NCI-H1092 treated with DMSO at 0.1 percent for 48 hours (cell line): ENCODE measurements around the gene DTD2.
"Not testable (repeated sequence)": the region's sequence is repeated elsewhere in the genome, so short reads cannot be mapped to it uniquely, and the experiment has no call there.

Experiments used
- DNase-seq: peaks from one replicate; lab custom pipeline; 2025; lab: John Stamatoyannopoulos, UW

Gene DTD2

DNA sequence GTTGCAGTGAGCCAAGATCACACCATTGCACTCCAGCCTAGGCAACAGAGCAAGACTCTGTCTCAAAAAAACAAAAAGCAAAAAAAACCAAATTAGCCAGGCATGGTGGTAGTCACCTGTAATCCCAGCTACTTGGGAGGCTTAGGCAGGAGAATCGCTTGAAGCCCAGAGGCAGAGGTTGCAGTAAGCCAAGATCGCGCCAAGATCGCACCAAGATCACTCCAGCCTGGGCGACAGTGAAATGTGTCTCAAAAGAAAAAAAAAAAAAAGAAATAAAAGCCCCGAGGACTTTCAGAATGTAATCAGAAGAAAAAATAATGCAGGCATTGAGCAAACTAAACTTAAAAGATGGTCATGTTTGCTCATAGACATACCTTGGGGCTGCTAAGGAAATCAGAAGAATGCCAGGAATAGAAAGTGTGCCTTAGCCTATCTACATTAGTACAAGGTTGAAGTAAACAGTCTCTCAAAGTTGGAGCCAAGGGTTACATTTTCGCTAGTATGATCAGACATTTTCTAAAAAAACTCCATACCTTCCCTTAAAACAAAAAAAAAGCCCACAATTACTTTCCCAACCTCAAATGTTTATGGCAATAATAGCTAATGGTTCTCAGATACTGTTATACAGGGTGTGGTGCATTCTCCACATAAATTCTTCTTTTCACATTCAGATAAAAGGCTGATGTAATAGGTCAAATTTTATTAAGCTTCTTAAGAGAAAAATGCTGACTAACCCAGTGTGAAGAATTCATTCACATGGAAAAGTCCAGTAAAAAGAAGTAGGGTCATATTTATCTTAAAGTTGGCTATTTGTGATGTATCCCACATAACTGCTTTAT lies 15.8 kb downstream of the DTD2 start:
- DNase-seq: no peak

GRCh38 chr14:31440280-31440679 lies 17.0 kb downstream of the DTD2 start:
- DNase-seq: no peak

GRCh38 chr14:31439561-31439960 lies 17.7 kb downstream of the DTD2 start:
- DNase-seq: no peak

- not testable (repeated sequence) for DNase-seq
Measured at GRCh38 chr14:31437045-31437691, 20.1 kb downstream of the DTD2 start.

GRCh38 chr14:31435276-31435675 lies 22.0 kb downstream of the DTD2 start:
- DNase-seq: no peak

- DNase-seq: no peak
Measured at GRCh38 chr14:31430634-31431264, 26.6 kb downstream of the DTD2 start.

DNA sequence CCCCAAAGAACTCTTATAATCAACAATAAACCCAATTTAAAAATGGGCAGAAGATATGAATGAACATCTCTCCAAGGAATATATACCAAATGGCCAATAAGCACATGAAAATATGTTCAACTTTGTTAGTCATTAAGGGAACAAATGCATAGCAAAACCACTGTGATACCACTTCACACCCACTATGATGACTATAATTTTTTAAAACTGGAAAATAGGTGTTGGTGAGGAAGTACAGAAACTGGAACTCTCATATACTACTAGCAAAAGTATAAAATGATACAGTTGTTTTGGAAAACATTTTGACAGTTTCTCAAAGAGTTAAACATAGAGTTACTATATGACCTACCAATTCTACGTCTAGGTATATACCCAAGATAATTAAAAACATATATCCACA lies 27.5 kb downstream of the DTD2 start:
- no peak for DNase-seq

DNA sequence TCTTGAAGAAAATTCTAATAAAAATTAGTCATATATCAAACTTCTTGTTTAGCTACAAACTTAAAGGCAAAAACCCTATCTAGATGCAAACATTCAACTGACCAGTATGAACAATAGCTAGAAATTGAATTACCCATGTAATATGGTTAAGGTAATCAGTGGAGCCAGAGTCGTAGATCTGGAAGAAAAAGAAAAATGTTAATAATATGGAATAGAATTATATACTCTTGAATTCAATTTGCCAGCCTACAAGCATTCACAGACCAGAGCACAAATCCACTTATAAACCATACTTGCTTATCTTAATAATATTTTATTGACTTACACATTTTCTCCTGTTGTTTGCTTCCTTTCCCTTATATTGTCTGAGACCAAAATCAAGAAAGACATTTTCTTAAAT lies 29.3 kb downstream of the DTD2 start:
- no peak for DNase-seq

GRCh38 chr14:31426663-31427062 lies 30.6 kb downstream of the DTD2 start:
- DNase-seq: no peak

DNA sequence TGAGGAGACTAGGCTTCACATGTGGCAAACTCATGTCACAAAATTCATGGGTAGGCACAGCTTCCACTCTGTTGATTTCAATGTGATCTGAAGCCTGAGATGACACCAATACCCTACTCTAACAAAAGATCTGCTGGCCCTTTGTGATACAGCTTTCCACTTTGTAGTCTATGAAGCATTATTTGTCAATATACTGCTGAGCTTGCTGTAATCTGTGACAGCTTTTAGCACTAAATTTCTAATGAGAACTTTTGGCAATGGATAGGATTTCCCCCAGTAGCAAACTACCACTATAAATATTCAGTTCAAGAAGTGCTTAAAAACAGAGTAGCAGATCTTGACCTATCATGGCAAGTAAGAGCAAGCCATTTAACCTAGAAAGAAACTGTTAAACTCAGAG lies 31.4 kb downstream of the DTD2 start:
- DNase-seq: no peak

- no peak for DNase-seq
Measured at GRCh38 chr14:31421200-31421599, 36.1 kb downstream of the DTD2 start.

DNA sequence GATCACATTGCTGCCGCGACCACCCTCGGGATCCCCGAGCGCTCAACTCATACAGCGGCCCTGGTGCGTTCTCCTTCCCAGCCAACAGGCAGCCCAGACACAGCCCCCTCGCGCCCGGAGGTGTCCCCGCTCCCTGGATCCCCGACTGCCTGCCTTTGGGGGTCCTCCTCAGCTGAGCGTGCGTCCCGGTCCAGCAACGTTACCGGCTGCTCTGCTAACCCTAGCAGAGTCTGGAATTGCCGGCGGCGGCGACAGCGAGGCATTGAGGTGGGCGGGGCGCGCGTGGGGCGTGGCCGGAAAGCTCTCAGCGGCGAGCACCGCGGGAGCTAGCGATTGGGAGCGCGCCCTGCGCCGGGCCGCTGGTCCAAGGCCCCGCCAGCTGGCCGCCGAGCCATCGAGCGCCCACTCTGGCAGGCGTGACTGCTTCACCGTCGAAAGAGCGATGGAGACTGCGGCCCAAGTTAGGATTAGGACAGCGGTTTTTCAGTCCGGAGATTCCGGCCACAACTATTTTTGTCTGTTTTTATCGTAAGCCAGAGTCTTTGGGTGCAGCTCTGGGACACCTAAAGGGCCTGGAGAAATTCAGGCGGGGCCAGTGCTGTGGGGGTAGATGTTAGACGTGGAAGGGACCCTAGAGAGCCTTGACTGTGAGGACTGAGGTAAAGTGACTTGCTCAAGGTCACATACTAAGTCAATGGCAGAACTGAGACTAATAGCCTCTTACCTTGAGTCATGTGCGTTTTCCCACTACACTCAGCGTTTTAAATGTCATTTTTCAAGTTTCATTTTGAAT lies 36.8 kb downstream of the DTD2 start, which contains the start of gene HEATR5A:
Gene HEATR5A (minus strand): TSS at position 232 of the 793 bp plus-strand sequence. CDS start 17,575 bp downstream, outside the sequence.
- DNase-seq: peak; percentile 96

- DNase-seq: peak; percentile 57
Measured at GRCh38 chr14:31419967-31420318, 37.4 kb downstream of the DTD2 start.

DNA sequence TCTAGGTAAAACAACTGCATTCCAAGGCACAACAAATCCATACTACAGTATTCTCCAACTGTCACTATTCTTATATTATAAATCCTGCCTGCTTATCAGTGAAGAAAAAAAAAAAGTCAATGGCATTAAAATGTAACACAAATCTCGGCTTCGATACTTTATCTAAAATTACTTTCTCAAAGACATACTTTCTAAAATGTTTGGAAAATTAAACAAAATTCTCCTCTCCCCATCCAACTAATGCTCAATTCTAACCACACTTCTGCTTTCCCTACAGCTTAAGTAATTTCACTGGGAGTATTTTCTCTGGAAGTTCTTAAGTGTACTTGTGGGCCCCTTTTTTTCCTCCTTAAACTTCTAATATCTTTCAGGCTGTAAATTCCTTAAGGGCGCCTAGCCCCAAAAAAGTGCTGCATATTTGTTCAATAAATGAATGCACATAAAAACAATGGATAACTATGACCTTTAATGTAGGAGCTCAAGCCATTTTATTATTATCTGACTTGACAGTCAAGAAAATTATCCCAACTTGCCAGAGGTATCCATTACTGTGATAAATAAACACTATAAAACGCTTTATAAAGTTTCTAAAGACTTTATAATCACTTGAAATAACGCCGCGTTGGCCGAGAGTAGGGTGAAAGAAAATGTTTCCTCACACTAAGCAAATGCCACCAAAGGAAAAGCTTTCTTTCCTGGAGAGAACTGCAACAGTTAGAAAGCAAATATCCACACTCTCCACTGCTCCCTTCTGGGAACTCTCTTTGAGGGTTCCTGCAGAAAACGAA lies 37.9 kb downstream of the DTD2 start:
- DNase-seq: no peak

DNA sequence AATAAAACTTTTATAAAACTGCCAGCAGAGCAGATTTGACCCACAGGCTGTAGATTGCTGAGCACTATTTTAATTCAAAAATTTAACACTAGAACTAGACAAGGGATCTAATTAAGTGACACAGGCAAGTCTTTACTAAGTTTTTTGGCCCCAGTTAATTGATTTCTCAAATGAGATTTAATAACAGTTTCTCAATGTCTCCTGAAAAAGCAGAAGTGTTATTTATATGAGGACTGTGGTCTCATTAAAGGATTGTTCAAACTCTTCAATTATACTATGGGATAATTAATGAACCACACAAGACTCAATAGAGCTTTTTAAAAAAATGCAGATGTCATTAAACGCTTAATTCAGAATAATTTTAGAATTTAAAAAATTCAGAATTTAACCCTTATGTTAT lies 38.9 kb downstream of the DTD2 start:
- DNase-seq: no peak

GRCh38 chr14:31414190-31414833 lies 43.0 kb downstream of the DTD2 start:
- no peak for DNase-seq

DNA sequence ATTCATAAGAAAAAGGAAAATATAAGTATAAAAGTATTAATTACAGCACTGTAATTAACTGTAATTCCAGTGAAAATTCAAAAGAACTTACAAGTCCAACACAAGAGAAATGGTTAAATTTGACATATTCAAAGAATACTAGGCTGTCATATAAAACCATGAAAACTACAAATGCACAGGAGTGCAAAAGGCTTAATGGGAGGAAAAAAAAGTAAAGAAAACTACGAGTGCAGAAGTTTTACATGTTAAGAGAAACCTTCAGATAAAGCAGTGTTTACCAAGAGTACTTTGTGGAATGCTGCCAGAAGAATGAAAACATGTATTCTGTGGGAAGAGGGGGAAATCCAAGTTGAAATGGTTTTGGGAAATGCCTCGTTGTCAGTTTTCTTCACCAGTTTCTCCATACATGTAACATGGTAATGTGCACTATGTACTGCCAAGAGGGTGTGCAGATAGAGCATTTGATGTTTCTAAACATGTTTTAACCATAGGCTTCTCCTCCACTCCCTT lies 46.0 kb downstream of the DTD2 start:
- DNase-seq: no peak

DNA sequence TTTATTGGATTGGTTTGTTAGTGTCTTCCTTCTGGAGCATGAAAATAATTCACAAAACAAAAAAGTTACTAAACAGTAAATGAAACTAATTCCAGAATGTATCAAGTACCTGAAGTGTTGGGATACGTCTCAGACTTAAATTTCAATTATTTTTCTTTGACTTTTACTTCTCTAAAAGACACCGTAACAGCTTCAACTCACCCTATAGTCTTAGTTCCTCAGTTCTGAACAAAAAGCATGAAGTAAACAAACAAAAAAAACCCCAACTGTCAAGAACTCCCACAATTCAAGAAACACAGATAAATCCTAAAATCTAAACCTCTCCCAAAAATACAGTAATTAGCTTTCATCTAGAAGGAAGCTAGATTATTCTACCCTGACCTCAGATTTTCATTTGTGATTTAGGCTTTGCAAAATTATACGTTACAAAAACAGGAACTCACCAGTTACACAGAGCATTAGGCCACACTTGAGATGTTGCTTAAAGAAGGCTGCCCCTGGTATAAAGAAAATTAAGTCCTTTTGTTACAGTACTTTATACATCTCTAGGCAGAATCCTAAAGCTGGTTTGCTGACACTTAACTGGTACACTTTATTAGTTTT lies 47.2 kb downstream of the DTD2 start:
- DNase-seq: no peak

GRCh38 chr14:31408421-31408820 lies 48.9 kb downstream of the DTD2 start:
- no peak for DNase-seq

DNA sequence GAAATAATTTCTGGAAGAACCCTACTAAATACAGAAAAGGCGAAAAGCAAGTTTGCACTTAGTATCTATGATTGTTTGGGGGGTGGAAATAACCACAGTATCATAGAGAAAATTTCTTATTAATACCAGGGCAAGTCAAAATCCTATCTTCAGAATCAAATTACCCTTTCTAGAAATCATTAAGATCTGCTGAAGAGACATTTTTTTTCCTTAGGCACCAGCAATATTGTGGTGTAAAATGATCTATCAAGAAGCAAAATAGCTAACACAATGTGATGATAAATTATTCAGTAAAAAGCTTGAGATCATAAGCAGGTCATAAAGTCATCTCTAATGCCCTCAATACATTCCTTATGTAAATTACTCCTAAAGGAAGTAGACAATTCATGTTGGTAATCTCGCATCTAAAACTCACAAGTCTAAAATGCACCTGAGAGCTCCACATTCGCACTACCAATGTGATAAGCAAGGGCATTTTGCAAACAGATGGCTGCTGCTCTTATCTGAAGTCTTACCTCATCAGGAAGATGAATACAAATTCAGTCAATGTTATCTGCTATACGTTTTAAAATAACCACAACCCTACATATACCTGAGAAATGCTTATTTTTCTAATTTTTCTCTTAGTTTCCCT lies 51.6 kb downstream of the DTD2 start:
- DNase-seq: no peak
